Measurements from ENCODE around the gene MGAT4A. TPM values are rescaled to one million over a fixed set of nuclear protein-coding genes. Genes with fewer than 3 reads are reported as not detected.
"Not testable (repeated sequence)": the region's sequence is repeated elsewhere in the genome, so short reads cannot be mapped to it uniquely, and the experiment has no call there.

MGAT4A gene
- total RNA-seq, 1 experiment from 2014 or later: 23.0 TPM

GRCh38 chr2:98730053-98730706 lies 752 bp downstream of the MGAT4A start:
- no peak overlapping the region for H3K27ac Mint-ChIP-seq (ENCODE audit: unreplicated experiment)
- H3K27me3 Mint-ChIP-seq (ENCODE audit: unreplicated experiment): no peaks in the 10 kb centered on the region
- no TSS peak for BruUV-seq (replicated peaks)
- peaks cover 2% of the 10 kb centered on the region for H3K9me3 Mint-ChIP-seq (ENCODE audit: low read depth, unreplicated experiment)
- intact Hi-C loops (cut with micrococcal nuclease; ENCODE audit: unreplicated experiment): loop anchor here (10.0 kb wide), 1 partner anchor 75 kb away; no protein-coding TSS in a partner anchor
- peak; percentile 46 for DNase-seq
- TF ChIP-seq CTCF (IDR thresholded peaks at IDR 0.05; ENCODE audit: unreplicated experiment): no peak
- peak overlapping the region; percentile 65 for H3K4me3 Mint-ChIP-seq (ENCODE audit: low read depth, unreplicated experiment)
- CTCF ChIA-PET: interaction anchor here (0.6 to 1.5 kb wide), 6 partner anchors 10 to 462 kb away, joined by 3 to 6 read pairs (median 3); no protein-coding TSS in a partner anchor
- H3K36me3 Mint-ChIP-seq (ENCODE audit: insufficient read depth, unreplicated experiment): peaks cover 6% of the 10 kb centered on the region
- peaks cover 16% of the 10 kb centered on the region for H3K4me1 Mint-ChIP-seq (ENCODE audit: low read depth, unreplicated experiment)

DNA sequence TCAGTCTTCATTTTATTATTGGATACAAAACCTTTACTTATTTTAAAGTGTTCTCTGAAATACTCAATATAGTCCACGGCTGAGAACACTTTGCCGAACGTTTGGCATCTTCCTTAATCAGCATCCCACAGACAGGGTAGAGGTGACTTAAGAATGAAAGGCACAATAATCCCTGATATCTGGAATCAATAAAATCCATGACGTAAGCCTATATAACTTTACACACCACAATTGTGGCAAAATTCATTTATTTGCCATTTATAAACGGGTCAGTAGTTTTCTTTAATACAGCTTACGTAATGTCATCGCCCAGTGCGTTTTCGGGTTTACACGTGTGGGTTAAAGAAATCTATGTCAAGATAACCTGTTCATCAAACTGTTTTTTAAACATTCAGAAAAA lies 1.3 kb downstream of the MGAT4A start:
- no peaks in the 10 kb centered on the region for H3K27me3 Mint-ChIP-seq (ENCODE audit: unreplicated experiment)
- H3K27ac Mint-ChIP-seq (ENCODE audit: unreplicated experiment): no peak overlapping the region
- peaks cover 6% of the 10 kb centered on the region for H3K36me3 Mint-ChIP-seq (ENCODE audit: insufficient read depth, unreplicated experiment)
- intact Hi-C loops (cut with micrococcal nuclease; ENCODE audit: unreplicated experiment): loop anchor here (5.0 to 10.0 kb wide), 3 partner anchors 67 to 105 kb away; no protein-coding TSS in a partner anchor
- H3K4me1 Mint-ChIP-seq (ENCODE audit: low read depth, unreplicated experiment): peaks cover 12% of the 10 kb centered on the region
- no TSS peak for BruUV-seq (replicated peaks)
- no peak for DNase-seq
- H3K4me3 Mint-ChIP-seq (ENCODE audit: low read depth, unreplicated experiment): peak overlapping the region; percentile 65
- CTCF ChIA-PET: interaction anchor here (0.6 to 1.5 kb wide), 5 partner anchors 10 to 337 kb away, joined by 3 to 6 read pairs (median 3); no protein-coding TSS in a partner anchor
- no peak for TF ChIP-seq CTCF (IDR thresholded peaks at IDR 0.05; ENCODE audit: unreplicated experiment)
- peaks cover 2% of the 10 kb centered on the region for H3K9me3 Mint-ChIP-seq (ENCODE audit: low read depth, unreplicated experiment)

DNA sequence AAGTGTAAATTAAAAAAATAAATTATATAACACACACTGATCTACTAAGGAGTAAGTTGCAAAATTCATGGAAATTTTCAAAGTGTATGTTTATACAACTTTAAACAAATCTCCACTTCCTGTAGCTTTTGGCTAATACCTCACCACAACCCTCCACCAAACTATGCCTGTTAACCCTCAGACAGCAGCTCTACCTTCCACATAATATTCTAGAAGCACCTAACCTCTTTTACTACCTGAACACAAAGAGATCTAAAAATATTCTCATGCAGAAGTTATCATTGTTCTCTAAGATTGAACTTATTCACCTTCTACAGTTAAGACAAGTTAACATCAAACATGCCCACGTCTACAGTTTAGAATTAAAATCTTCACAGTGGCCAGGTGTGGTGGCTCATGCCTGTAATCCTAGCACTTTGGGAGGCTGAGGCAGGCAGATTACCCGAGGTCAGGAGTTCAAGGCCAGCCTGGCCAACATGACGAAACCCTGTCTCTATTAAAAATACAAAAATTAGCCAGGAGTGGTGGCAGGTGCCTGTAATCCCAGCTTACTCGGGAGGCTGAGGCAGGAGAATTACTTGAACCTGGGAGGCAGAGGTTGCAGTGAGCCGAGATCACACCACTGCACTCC lies 2.7 kb downstream of the MGAT4A start:
- H3K4me1 Mint-ChIP-seq (ENCODE audit: low read depth, unreplicated experiment); H3K27me3 Mint-ChIP-seq (ENCODE audit: unreplicated experiment); H3K4me3 Mint-ChIP-seq (ENCODE audit: low read depth, unreplicated experiment); DNase-seq; H3K36me3 Mint-ChIP-seq (ENCODE audit: insufficient read depth, unreplicated experiment); H3K27ac Mint-ChIP-seq (ENCODE audit: unreplicated experiment); H3K9me3 Mint-ChIP-seq (ENCODE audit: low read depth, unreplicated experiment); BruUV-seq (replicated peaks): not testable (repeated sequence)
- CTCF ChIA-PET: interaction anchor here (0.7 kb wide), 1 partner anchor 10 kb away, joined by 3 read pairs; no protein-coding TSS in a partner anchor
- intact Hi-C loops (cut with micrococcal nuclease; ENCODE audit: unreplicated experiment): loop anchor here (5.0 to 10.0 kb wide), 2 partner anchors 66 to 107 kb away; no protein-coding TSS in a partner anchor

GRCh38 chr2:98727369-98728087 lies 3.4 kb downstream of the MGAT4A start:
- BruUV-seq (replicated peaks): no TSS peak
- CTCF ChIA-PET: no interaction called here

More at GRCh38 chr2:98727369-98728087, 3.4 kb downstream of the MGAT4A start:
- Mint-ChIP-seq H3K4me1 (ENCODE audit: low read depth, unreplicated experiment) (peaks cover 4% of the 10 kb centered on the region), H3K36me3 (ENCODE audit: insufficient read depth, unreplicated experiment) (peaks cover 6% of the 10 kb centered on the region), H3K9me3 (ENCODE audit: low read depth, unreplicated experiment) (peaks cover 1% of the 10 kb centered on the region), H3K27me3 (ENCODE audit: unreplicated experiment) (no peaks in the 10 kb centered on the region), H3K4me3 (ENCODE audit: low read depth, unreplicated experiment) (no peak overlapping the region), H3K27ac (ENCODE audit: unreplicated experiment) (no peak overlapping the region)
- no peak for TF ChIP-seq CTCF (IDR thresholded peaks at IDR 0.05; ENCODE audit: unreplicated experiment)
- DNase-seq: no peak
- intact Hi-C loops (cut with micrococcal nuclease; ENCODE audit: unreplicated experiment): loop anchor here (5.0 to 10.0 kb wide), 2 partner anchors 65 to 107 kb away; no protein-coding TSS in a partner anchor

Measured in Calu3 (cell line).